ENCODE data around the gene NXNL1. TPM values are rescaled to one million over a fixed set of nuclear protein-coding genes. Genes with fewer than 3 reads are reported as not detected.

The NXNL1 gene
- total and polyA plus RNA-seq, 2 of the 13 experiments (the other 11 are each of a cell fraction or from before 2014, with no cell fraction given), result not detected

DNA sequence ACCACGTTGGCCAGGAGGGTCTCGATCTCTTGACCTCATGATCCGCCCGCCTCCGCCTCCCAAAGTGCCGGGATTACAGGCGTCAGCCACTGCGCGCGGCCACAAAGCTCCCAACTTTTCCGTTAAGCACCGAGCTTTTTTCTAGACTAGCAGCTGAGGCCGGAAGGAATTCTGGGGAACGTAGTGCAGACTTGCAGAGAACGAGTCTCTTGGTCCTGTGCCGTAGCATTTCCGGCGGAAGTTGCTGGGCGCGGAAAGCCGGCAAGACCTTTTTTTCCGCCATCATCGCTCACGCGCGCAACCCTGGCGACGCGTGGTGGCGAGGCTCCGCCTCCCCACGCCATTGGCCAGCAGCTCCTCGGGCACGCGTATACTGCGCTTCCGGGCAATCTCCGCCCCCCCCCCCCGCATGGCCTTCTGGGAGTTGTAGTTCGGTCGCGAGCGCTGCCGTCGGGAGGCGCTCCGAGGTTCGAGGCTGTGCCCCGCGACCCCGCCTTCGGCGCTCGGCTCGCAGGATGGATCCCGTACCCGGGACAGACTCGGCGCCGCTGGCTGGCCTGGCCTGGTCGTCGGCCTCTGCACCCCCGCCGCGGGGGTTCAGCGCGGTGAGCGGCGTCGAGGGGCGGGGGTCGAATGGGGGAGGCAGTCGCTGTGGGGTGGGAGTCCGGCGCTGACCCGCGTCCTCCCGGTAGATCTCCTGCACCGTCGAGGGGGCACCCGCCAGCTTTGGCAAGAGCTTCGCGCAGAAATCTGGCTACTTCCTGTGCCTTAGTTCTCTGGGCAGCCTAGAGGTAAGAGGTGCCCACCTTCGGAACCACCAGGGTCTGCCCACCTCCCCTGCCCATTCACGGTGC, 40.9 kb downstream of the NXNL1 start, which contains the start of gene MVB12A (continued):
- no peak for TF ChIP-seq ZNF775 (CRISPR knock-in tag; IDR thresholded peaks at IDR 0.05; ENCODE audit: borderline replicate concordance)
- TF ChIP-seq GFI1 (CRISPR knock-in tag; IDR thresholded peaks at IDR 0.05; ENCODE audit: borderline replicate concordance), result no peak; the same call in 1 of the 2 replicates
- no peak for TF ChIP-seq IKZF1 (IDR thresholded peaks at IDR 0.05)
- peak; percentile 68; the same call in 1 of the 2 replicates for TF ChIP-seq ZNF773 (CRISPR knock-in tag; IDR thresholded peaks at IDR 0.05; ENCODE audit: borderline replicate concordance)

DNA sequence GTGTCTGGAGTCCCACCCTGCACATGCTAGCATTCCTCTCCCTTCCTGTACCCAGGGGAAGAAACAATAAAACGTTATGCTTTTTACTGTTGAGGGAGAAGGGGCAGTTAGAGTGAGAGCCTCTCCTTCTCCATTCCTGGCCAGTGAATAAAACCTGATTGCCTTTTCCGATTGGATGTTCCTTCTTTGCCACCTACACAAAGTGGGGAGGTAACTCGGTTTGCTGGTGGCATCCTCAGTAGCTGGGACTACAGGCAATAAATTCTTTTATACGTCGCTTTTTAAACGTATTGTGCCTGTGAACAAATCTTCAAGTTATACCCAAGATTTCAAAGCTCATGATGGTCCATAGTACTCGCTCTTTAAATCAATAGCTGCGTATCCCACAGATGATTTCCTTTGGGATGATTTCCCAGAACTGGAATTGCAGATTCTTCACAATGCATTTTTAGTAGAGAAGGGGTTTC, 41.5 kb downstream of the NXNL1 start:
- Histone ChIP-seq H3K4me1 (ENCODE audit: insufficient read depth, low read length) (peaks cover 17% of the 10 kb centered on the region), H3K4me2 (ENCODE audit: low read depth, low read length) (peak overlapping the region; percentile 91), H3K27me3 (ENCODE audit: control insufficient read depth in 1 of 2, insufficient read depth in 2 of 2, low read length in 2 of 2) (no peaks in the 10 kb centered on the region), H3K36me3 (replicated peaks in 1 of 2; ENCODE audit: control insufficient read depth in 1 of 2, insufficient read depth in 2 of 2, low read length in 2 of 2) (peaks cover 1 to 12% of the 10 kb centered on the region in 2 experiments; a peak in 2 of 5 replicates), H3K9ac (ENCODE audit: insufficient read depth, low read depth, low read length) (peak overlapping the region; percentile 69), H3K4me3 (replicated peaks in 1 of 3; ENCODE audit: insufficient read depth in 1 of 3, low read depth in 2 of 3, low read length in 3 of 3) (peak overlapping the region; percentile 57 to 82 (median 62)), H3K27ac (ENCODE audit: extremely low read length, insufficient read depth, low read length) (peak overlapping the region; percentile 65), H4K20me1 (ENCODE audit: insufficient read depth, low read length) (no peaks in the 10 kb centered on the region), H3K79me2 (ENCODE audit: insufficient read depth, low read length) (no peaks in the 10 kb centered on the region), H3K9me3 (ENCODE audit: low read length) (no peaks in the 10 kb centered on the region), H2AFZ (ENCODE audit: low read length) (no peak overlapping the region)
- no peak for DNase-seq (ENCODE audit: low spot score)
- in situ Hi-C loops (cut with HindIII; ENCODE audit: extremely low pct_ligation_motif_present, low pct_unique_long_range_greater_than_20kb), result no loop called here
- CTCF ChIA-PET (ENCODE audit: low intra/inter-chr PET ratio, low total read pairs), result no interaction called here
- BruUV-seq (replicated peaks), result TSS peak; percentile 98
- intact Hi-C loops (cut with micrococcal nuclease; ENCODE audit: unreplicated experiment), result loop anchor here (1.0 kb wide), 1 partner anchor 14 kb away; the partner anchor contains the start of gene BST2
- peak; percentile 12 for FAIRE-seq
- ATAC-seq, result no peak
- POLR2A ChIA-PET, result interaction anchor here (0.6 to 2.0 kb wide), 13 partner anchors 10 to 440 kb away, joined by 3 to 76 read pairs (median 4); partner anchors contain the start of genes BST2, DDA1 and MRPL34
- WGBS (ENCODE audit: low lambda C conversion rate), result 28% methylated on average over 8 of the region's 8 CpGs
- TF ChIP-seq ZNF33B (CRISPR knock-in tag; IDR thresholded peaks at IDR 0.05) (0 out of 2 replicates have a peak, but pooled peaks have one; percentile 50), ZNF775 (CRISPR knock-in tag; IDR thresholded peaks at IDR 0.05; ENCODE audit: borderline replicate concordance) (0 out of 2 replicates have a peak, but pooled peaks have one; percentile 59), MYNN (CRISPR knock-in tag; IDR thresholded peaks at IDR 0.05; ENCODE audit: low read depth) (0 out of 2 replicates have a peak, but pooled peaks have one; percentile 4), ZNF615 (CRISPR knock-in tag; IDR thresholded peaks at IDR 0.05; ENCODE audit: borderline replicate concordance) (0 out of 2 replicates have a peak, but pooled peaks have one; percentile 72), SSRP1 (CRISPR knock-in tag; IDR thresholded peaks at IDR 0.05) (0 out of 2 replicates have a peak, but pooled peaks have one; percentile 29), NCOR1 (IDR thresholded peaks at IDR 0.05; ENCODE audit: borderline replicate concordance, low read length) (peak; percentile 13; the same call in 1 of the 2 replicates), ZNF44 (CRISPR knock-in tag; IDR thresholded peaks at IDR 0.05) (peak; percentile 15; the same call in 1 of the 2 replicates), ZIK1 (CRISPR knock-in tag; IDR thresholded peaks at IDR 0.05; ENCODE audit: borderline replicate concordance, low read depth) (0 out of 2 replicates have a peak, but pooled peaks have one; percentile 26), ZSCAN25 (CRISPR knock-in tag; IDR thresholded peaks at IDR 0.05) (0 out of 2 replicates have a peak, but pooled peaks have one; percentile 9), SOX13 (IDR thresholded peaks at IDR 0.05) (no peak), SOX13 (CRISPR knock-in tag; conservative IDR thresholded peaks at IDR 0.05 in 1 of 2, IDR thresholded peaks at IDR 0.05 in 1 of 2) (no peak)
- TF ChIP-seq, protein P1, sequence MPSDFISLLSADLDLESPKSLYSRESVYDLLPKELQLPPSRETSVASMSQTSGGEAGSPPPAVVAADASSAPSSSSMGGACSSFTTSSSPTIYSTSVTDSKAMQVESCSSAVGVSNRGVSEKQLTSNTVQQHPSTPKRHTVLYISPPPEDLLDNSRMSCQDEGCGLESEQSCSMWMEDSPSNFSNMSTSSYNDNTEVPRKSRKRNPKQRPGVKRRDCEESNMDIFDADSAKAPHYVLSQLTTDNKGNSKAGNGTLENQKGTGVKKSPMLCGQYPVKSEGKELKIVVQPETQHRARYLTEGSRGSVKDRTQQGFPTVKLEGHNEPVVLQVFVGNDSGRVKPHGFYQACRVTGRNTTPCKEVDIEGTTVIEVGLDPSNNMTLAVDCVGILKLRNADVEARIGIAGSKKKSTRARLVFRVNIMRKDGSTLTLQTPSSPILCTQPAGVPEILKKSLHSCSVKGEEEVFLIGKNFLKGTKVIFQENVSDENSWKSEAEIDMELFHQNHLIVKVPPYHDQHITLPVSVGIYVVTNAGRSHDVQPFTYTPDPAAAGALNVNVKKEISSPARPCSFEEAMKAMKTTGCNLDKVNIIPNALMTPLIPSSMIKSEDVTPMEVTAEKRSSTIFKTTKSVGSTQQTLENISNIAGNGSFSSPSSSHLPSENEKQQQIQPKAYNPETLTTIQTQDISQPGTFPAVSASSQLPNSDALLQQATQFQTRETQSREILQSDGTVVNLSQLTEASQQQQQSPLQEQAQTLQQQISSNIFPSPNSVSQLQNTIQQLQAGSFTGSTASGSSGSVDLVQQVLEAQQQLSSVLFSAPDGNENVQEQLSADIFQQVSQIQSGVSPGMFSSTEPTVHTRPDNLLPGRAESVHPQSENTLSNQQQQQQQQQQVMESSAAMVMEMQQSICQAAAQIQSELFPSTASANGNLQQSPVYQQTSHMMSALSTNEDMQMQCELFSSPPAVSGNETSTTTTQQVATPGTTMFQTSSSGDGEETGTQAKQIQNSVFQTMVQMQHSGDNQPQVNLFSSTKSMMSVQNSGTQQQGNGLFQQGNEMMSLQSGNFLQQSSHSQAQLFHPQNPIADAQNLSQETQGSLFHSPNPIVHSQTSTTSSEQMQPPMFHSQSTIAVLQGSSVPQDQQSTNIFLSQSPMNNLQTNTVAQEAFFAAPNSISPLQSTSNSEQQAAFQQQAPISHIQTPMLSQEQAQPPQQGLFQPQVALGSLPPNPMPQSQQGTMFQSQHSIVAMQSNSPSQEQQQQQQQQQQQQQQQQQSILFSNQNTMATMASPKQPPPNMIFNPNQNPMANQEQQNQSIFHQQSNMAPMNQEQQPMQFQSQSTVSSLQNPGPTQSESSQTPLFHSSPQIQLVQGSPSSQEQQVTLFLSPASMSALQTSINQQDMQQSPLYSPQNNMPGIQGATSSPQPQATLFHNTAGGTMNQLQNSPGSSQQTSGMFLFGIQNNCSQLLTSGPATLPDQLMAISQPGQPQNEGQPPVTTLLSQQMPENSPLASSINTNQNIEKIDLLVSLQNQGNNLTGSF (CRISPR knock-in tag; IDR thresholded peaks at IDR 0.05), result no peak

All from HepG2 (cell line).